Stomach (tissue), 4 donors: ENCODE measurements around the gene GTSF1L.

Experiments
- POLR2A ChIP-seq, 4 donors: fragments of 450-650 bp; IDR thresholded peaks; one replicate each; pipeline ENCODE4 v1.6.1; 2016; ENCODE audit warnings: antibody characterized with exemption in 4 of 4, control low read depth in 2 of 4, mild to moderate bottlenecking in 1 of 4, moderate library complexity in 1 of 4
- TF ChIP-seq, protein P1 (sequence below), 7 experiments: fragments of 450-650 bp in 4 of 7; fragments of 200-600 bp in 3 of 7; sonication (generic) in 3 of 7; IDR thresholded peaks; one replicate each; pipeline ENCODE4 v1.5.1; 2016 to 2019; ENCODE audit warnings: antibody characterized with exemption in 7 of 7, control low read depth in 2 of 7, mild to moderate bottlenecking in 1 of 7

DNA sequence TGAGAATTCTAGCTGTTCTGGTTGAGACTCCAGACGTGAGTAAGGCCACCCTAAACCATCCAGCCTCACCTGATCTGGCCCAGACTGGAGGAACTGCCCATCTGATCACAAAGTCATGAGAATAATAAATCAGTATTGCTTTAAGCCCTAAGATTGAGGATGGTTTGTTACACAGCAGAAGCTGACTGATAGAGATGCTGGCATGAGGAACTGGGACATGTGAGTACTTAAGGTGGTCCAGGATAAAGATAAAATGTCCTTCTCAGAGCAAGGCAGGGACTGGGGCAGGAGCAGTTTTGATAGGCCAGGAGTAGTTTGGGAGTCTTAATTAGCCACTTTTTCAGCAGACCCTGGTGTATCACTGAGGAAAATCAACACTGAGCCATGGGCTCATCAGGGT is 6.8 kb downstream of the GTSF1L start:
- no peak for TF ChIP-seq POLR2A (IDR thresholded peaks at IDR 0.05)
- TF ChIP-seq, protein P1, sequence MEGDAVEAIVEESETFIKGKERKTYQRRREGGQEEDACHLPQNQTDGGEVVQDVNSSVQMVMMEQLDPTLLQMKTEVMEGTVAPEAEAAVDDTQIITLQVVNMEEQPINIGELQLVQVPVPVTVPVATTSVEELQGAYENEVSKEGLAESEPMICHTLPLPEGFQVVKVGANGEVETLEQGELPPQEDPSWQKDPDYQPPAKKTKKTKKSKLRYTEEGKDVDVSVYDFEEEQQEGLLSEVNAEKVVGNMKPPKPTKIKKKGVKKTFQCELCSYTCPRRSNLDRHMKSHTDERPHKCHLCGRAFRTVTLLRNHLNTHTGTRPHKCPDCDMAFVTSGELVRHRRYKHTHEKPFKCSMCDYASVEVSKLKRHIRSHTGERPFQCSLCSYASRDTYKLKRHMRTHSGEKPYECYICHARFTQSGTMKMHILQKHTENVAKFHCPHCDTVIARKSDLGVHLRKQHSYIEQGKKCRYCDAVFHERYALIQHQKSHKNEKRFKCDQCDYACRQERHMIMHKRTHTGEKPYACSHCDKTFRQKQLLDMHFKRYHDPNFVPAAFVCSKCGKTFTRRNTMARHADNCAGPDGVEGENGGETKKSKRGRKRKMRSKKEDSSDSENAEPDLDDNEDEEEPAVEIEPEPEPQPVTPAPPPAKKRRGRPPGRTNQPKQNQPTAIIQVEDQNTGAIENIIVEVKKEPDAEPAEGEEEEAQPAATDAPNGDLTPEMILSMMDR (IDR thresholded peaks at IDR 0.05): no peak
